Muscle of arm (tissue), 12 donors: ENCODE measurements around the gene UBE4B. TPM values are rescaled to one million over a fixed set of nuclear protein-coding genes. Genes with fewer than 3 reads are reported as not detected.
"Not testable (repeated sequence)": the region's sequence is repeated elsewhere in the genome, so short reads cannot be mapped to it uniquely, and the experiment has no call there.

ENCODE experiments used
- DNase-seq: peaks from one replicate; pipeline ENCODE4 v3.0.0-alpha.2; 2013
- polyA plus RNA-seq, 12 donors: library from polyadenylated mRNA; unstranded; fragments of 120-200 nt; gene quantifications; one replicate each; pipeline ENCODE4 v1.2.1, GENCODE V29; 2013; ENCODE audit not compliant: insufficient read length in 12 of 12

The UBE4B gene
- polyA plus RNA-seq, 12 donors, result 38.3 to 60.4 (median 43.9) TPM; not detected in 1

- no peak for DNase-seq
Observed at GRCh38 chr1:10068605-10069294, 36.0 kb downstream of the UBE4B start.

DNA sequence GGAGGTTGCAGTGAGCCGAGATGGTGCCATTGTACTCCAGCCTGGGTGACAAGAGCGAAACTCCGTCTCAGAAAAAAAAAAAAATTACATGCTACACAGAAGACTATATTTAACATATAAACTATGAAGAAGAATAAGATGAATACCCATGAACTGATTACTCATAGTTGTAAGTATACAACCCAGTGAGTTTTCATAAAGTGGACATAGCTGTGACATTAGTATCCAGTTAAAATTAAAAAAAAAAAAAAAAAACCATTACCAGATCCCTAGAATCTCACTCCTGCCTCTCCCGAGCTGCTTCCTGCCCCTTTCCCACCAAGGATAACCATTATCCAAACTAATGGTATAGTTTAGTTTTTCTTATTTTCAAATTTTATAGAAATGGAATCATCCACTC is 37.4 kb downstream of the UBE4B start:
- no peak for DNase-seq

GRCh38 chr1:10071640-10072039 is 38.9 kb downstream of the UBE4B start:
- DNase-seq, result no peak

DNA sequence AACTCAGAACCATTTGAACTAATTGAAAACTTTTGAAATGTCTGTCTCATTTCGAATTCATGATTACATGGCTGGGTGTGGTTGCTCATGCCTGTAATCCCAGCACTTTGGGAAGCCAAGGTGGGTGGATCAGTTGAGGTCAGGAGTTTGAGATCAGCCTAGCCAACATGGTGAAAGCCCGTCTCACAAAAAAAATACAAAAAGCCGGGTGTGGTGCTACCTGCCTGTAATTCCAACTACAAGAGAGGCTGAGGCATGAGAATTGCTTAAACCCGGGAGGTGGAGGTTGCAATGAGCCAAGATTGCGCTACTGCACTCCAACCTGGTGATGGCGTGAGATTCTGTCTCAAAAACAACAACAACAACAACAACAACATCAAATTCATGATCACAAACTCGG is 40.6 kb downstream of the UBE4B start:
- DNase-seq, result not testable (repeated sequence)

DNA sequence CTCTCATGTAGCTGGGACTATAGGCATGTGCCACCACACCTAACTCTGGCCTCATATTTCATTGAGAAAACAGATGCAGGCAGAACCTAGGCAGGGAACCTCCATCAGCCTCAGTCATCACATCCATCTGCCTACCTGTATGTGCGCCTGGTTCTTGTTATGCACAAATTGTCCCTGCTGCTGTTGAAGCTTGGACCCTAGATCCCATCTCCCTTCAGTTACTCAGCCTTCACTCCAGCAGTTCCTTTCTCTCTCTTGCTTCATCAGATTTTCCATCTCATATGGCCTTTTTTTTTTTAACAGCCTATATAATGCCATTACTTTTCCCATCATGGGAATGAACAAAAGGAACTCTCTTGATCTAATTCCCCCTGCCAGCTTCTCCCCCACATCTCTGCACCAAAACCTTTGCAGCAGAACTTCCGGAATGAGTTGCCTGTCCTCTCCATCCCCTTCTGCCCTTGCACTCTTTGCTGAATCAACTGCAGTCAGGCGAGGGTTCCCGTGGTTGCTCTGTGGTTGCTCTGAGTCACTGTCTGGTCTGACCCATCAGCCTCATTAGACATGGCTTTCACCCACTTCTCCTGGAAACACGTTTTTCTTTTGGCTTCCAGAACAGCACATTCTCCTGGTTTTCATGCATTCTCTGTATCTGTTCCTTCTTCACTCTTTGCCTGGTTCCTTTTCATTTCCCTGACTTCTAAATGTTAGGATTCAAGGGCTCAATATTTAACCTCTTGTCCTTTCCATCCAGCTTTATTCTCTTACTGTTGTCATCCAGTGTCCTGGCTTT is 41.5 kb downstream of the UBE4B start:
- no peak for DNase-seq

- DNase-seq, result no peak
Observed at GRCh38 chr1:10074852-10075730, 42.3 kb downstream of the UBE4B start.

GRCh38 chr1:10075732-10076131 is 43.0 kb downstream of the UBE4B start:
- no peak for DNase-seq

- no peak for DNase-seq
Observed at GRCh38 chr1:10078494-10078893, 45.7 kb downstream of the UBE4B start.

- DNase-seq, result no peak
Observed at GRCh38 chr1:10080523-10080922, 47.8 kb downstream of the UBE4B start.

GRCh38 chr1:10082785-10083479 is 50.2 kb downstream of the UBE4B start:
- no peak for DNase-seq

DNA sequence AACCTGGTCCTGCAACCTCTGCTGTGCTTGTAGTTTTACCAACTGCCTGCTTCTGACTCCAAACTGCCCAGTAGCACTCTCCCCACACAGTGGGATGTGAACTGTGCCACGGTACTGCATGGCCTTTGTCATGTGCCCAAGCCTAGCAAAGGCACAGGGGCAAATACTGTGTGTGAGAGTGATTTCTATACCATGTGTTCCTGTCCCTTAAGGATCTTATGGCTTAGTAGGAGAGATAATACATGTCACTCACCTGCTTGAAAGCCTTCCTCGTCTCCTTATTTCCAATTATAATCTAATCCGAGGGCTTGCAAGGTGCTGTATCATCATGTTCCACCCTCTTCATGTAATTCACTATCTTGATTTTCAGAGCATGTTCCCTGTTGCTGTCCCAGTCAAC is 51.3 kb downstream of the UBE4B start:
- DNase-seq, result no peak

DNA sequence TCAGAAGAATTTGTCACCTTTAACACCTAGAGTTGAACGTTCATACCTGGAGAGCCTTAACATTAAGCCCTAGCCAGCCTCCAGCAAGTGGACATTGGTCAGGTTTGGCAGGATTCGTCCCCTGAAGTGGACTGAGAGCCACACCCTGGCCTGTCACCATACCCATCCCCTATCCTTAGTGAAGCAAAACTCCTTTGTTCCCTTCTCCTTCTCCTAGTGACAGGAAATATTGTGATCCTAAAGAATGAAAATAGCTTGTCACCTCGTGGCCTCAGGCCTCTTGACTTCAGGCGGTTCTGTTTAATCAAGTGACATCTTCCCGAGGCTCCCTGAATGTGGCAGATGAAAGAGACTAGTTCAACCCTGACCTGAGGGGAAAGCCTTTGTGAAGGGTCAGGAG is 52.3 kb downstream of the UBE4B start:
- DNase-seq, result no peak

DNA sequence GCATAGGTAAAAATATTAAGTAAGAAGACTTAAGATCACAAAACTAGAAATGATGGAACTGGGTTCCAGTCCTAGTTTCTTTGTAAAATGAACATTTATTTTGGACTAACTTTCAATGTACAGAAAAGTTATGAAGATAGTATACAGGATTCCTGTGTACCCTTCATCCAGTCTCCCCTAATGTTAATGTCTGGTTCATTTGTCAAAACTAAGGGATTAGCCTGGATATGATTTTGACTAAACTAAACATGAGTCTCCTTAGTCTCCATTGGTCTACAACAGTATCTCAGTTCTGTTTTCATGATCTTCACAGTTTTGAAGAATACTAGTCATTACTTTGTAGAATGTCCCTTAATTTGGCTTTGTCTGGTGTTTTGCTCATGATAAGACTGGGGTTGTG is 54.5 kb downstream of the UBE4B start:
- no peak for DNase-seq

DNA sequence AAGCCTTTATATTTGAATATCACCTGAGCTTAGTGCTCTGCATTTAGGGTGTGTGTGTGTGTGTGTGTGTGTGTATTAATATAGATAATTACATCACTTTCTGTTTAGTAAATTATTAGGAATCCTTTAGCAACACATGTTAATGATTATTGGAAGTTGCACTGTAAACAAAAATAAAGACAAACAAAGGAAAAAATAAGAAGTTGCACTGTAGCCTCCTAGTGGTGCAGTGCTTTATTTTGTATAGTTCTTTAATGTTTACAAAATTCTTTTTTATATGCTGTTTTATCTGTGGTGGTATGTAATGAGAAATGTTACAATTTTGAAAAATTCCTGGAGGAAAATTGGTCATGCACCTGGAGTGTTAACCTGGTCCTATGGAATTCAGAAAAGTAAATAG is 69.2 kb downstream of the UBE4B start:
- no peak for DNase-seq

GRCh38 chr1:10103193-10103592 is 70.4 kb downstream of the UBE4B start:
- no peak for DNase-seq

GRCh38 chr1:10104834-10105233 is 72.1 kb downstream of the UBE4B start:
- DNase-seq, result no peak

DNA sequence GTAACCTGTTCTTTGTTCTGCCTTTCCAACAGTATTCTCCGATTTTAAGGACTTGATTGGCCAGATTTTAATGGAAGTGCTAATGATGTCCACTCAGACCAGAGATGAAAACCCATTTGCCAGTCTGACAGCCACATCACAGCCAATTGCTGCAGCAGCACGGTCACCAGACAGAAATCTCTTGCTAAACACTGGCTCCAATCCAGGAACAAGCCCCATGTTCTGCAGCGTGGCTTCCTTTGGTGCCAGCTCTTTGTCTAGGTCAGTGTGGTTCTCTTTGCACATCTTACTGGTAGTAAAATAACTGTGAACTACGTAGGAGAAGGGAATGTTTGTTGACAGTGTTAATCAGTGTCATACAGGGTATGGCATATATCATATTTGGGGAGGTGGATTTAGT is 72.7 kb downstream of the UBE4B start:
- no peak for DNase-seq

DNA sequence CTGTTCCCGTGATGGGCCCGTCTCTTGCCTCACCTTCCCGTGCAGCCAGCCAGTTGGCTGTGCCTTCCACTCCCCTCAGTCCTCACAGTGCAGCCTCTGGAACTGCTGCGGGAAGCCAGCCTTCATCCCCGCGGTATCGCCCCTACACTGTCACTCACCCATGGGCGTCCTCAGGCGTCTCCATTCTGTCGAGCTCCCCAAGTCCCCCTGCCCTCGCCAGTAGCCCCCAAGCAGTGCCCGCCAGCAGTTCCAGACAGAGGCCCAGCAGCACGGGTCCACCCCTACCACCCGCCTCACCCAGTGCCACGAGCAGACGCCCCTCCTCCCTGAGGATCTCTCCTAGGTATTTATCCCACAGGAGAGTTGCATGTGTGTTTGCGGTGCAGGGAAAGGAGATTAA is 73.5 kb downstream of the UBE4B start:
- DNase-seq, result no peak

- no peak for DNase-seq
Observed at GRCh38 chr1:10106756-10107475, 74.2 kb downstream of the UBE4B start.

- DNase-seq, result not testable (repeated sequence)
Observed at GRCh38 chr1:10107476-10107847, 74.7 kb downstream of the UBE4B start.

- DNase-seq, result no peak
Observed at GRCh38 chr1:10108134-10108663, 75.4 kb downstream of the UBE4B start.
